ENCODE results near the gene NELL2. TPM values are rescaled to one million over a fixed set of nuclear protein-coding genes. Genes with fewer than 3 reads are reported as not detected.

Gene NELL2
- total and polyA plus RNA-seq, 10 of the 15 experiments (the other 5 are each of a cell fraction or from before 2014, with no cell fraction given), result 0.27 to 2.3 (median 0.76) TPM

- RAD21 ChIA-PET (ENCODE audit: unreplicated experiment), result no interaction called here
- no TSS peak for BruUV-seq (replicated peaks)
- H3K27me3 ChIP-seq (replicated peaks in 1 of 2; ENCODE audit: control insufficient read depth in 2 of 2, insufficient read depth in 2 of 2, low read length in 1 of 2), result no peaks in the 10 kb centered on the region
- FAIRE-seq (no peak), ATAC-seq (no peak), DNase-seq (ENCODE audit: low read depth, low spot score) (no peak)
- no peaks in the 10 kb centered on the region for H3K4me1 ChIP-seq (ENCODE audit: control insufficient read depth, insufficient read depth, low read length)
- no peaks in the 10 kb centered on the region for H3K36me3 ChIP-seq (ENCODE audit: control insufficient read depth in 2 of 2, insufficient read depth in 2 of 2, low read length in 1 of 2)
- H4K20me1 ChIP-seq (ENCODE audit: control insufficient read depth, insufficient read depth), result no peaks in the 10 kb centered on the region
- no peak overlapping the region for H3K27ac ChIP-seq (ENCODE audit: control insufficient read depth, insufficient read depth)
- H3K9ac ChIP-seq (ENCODE audit: control insufficient read depth, insufficient read depth, low read length), result no peak overlapping the region
- H3K4me3 ChIP-seq, result no peak overlapping the region
- POLR2A ChIA-PET, result no interaction called here
- CTCF ChIA-PET, result no interaction called here
- intact Hi-C loops (cut with micrococcal nuclease; ENCODE audit: unreplicated experiment) (no loop called here), in situ Hi-C loops (cut with MboI) (no loop called here)
- no peak overlapping the region for H2AFZ ChIP-seq (ENCODE audit: control insufficient read depth, low read depth, low read length)
- no peak overlapping the region for H3K4me2 ChIP-seq (ENCODE audit: control insufficient read depth, insufficient read depth)
- no peaks in the 10 kb centered on the region for H3K9me3 ChIP-seq (replicated peaks; ENCODE audit: control insufficient read depth, insufficient read depth, low read length)
- SMC1A ChIA-PET (ENCODE audit: uncharacterized antibody, unreplicated experiment), result interaction anchor here (0.6 kb wide), 1 partner anchor 450 kb away, joined by 4 read pairs; no protein-coding TSS in a partner anchor
- no peak for TF ChIP-seq BRCA1 (IDR thresholded peaks at IDR 0.05; ENCODE audit: low read depth, low read length)
- no peak for TF ChIP-seq POU2F2 (IDR thresholded peaks at IDR 0.05; ENCODE audit: borderline replicate concordance, low read depth, low read length)
- no peak for TF ChIP-seq RUNX3 (IDR thresholded peaks at IDR 0.05; ENCODE audit: low read length)
- TF ChIP-seq STAT1 (conservative IDR thresholded peaks at IDR 0.05), result no peak
- TF ChIP-seq ETV6 (conservative IDR thresholded peaks at IDR 0.05 in 1 of 2, IDR thresholded peaks at IDR 0.05 in 1 of 2; ENCODE audit: borderline replicate concordance in 1 of 2, low read depth in 1 of 2), result no peak
- TF ChIP-seq NFIC (IDR thresholded peaks at IDR 0.05; ENCODE audit: low read depth, low read length), result no peak
- no peak for TF ChIP-seq SIN3A (IDR thresholded peaks at IDR 0.05; ENCODE audit: low read depth, low read length)
- no peak for TF ChIP-seq E2F8 (IDR thresholded peaks at IDR 0.05; ENCODE audit: low read depth, partially characterized antibody)
- no peak for TF ChIP-seq ZBED1 (IDR thresholded peaks at IDR 0.05; ENCODE audit: borderline replicate concordance)
- no peak for TF ChIP-seq NRF1 (conservative IDR thresholded peaks at IDR 0.05; ENCODE audit: low read depth, low read length)
- TF ChIP-seq CHD1 (IDR thresholded peaks at IDR 0.05; ENCODE audit: low read depth, low read length), result no peak
- TF ChIP-seq MYB (IDR thresholded peaks at IDR 0.05; ENCODE audit: borderline replicate concordance, low read depth, low read length), result no peak
- TF ChIP-seq LARP7 (IDR thresholded peaks at IDR 0.05), result no peak
- 0% methylated on average over 1 of the region's 1 CpG for WGBS (ENCODE audit: insufficient coverage, insufficient replicate concordance, low lambda C conversion rate, missing lambda C conversion rate)
- no peaks in the 10 kb centered on the region for H3K79me2 ChIP-seq (ENCODE audit: control insufficient read depth, insufficient read depth, low read length)
Measured at GRCh38 chr12:44628180-44628579, 247.9 kb downstream of the NELL2 start.
